GM21737 (cell line): ENCODE results near the gene COMMD3.
"Not testable (repeated sequence)": the region's sequence is repeated elsewhere in the genome, so short reads cannot be mapped to it uniquely, and the experiment has no call there.

Source experiments
- ATAC-seq: cut with Tn5 transposase; IDR thresholded peaks from one replicate; pipeline ENCODE4 v1.9.1; 2021; ENCODE audit warnings: mild to moderate bottlenecking, moderate library complexity; ENCODE audit not compliant: unreplicated experiment

COMMD3 gene

GRCh38 chr10:22338185-22338900 is 22.2 kb downstream of the COMMD3 start:
- no peak for ATAC-seq

- ATAC-seq, result no peak
Measured at GRCh38 chr10:22338931-22339330, 22.7 kb downstream of the COMMD3 start.

GRCh38 chr10:22339761-22340328 is 23.7 kb downstream of the COMMD3 start:
- ATAC-seq, result no peak

- ATAC-seq, result peak; percentile 30
Measured at GRCh38 chr10:22340329-22341189, 24.4 kb downstream of the COMMD3 start.

- peak; percentile 6 for ATAC-seq
Measured at GRCh38 chr10:22341190-22341925, 25.2 kb downstream of the COMMD3 start.

GRCh38 chr10:22341926-22342196 is 25.7 kb downstream of the COMMD3 start:
- no peak for ATAC-seq

- ATAC-seq, result no peak
Measured at GRCh38 chr10:22342421-22342820, 26.2 kb downstream of the COMMD3 start.

- ATAC-seq, result no peak
Measured at GRCh38 chr10:22343731-22344130, 27.5 kb downstream of the COMMD3 start.

GRCh38 chr10:22344249-22344648 is 28.1 kb downstream of the COMMD3 start:
- ATAC-seq, result no peak

GRCh38 chr10:22344781-22345300 is 28.7 kb downstream of the COMMD3 start:
- no peak for ATAC-seq

- ATAC-seq, result peak; percentile 40
Measured at GRCh38 chr10:22345301-22346095, 29.3 kb downstream of the COMMD3 start, which contains the start of gene SPAG6. Gene SPAG6 (plus strand): TSS chr10:22345496. CDS start chr10:22345612, 116 bp downstream.

- no peak for ATAC-seq
Measured at GRCh38 chr10:22346096-22346661, 30.0 kb downstream of the COMMD3 start.

- ATAC-seq, result no peak
Measured at GRCh38 chr10:22349755-22350154, 33.6 kb downstream of the COMMD3 start.

GRCh38 chr10:22351131-22351703 is 35.0 kb downstream of the COMMD3 start:
- ATAC-seq, result no peak

- ATAC-seq, result no peak
Measured at GRCh38 chr10:22356324-22356873, 40.2 kb downstream of the COMMD3 start.

- not testable (repeated sequence) for ATAC-seq
Measured at GRCh38 chr10:22357770-22358169, 41.6 kb downstream of the COMMD3 start.

- no peak for ATAC-seq
Measured at GRCh38 chr10:22363305-22363704, 47.1 kb downstream of the COMMD3 start.

- no peak for ATAC-seq
Measured at GRCh38 chr10:22364407-22365140, 48.4 kb downstream of the COMMD3 start.
